Endothelial cell of umbilical vein (primary cell): ENCODE data around the gene SLFNL1. TPM values are rescaled to one million over a fixed set of nuclear protein-coding genes. Genes with fewer than 3 reads are reported as not detected.

Experiments
- BruUV-seq: library from RNA; stranded (reverse); fragments of 400-500 nt; replicated peaks from 2 replicates; lab custom pipeline; 2021; lab: Mats Ljungman, UMichigan
- CTCF ChIA-PET: fragments of 300-600, 350-600 bp; sonication (Branson Sonifier 250); formaldehyde crosslinking; loops from one replicate; lab custom pipeline; 2021; ENCODE audit warnings: antibody characterized with exemption, inconsistent platforms; lab: Charles Lee
- POLR2A ChIA-PET: fragments of 300-600, 350-600 bp; sonication (Branson Sonifier 250); formaldehyde crosslinking; loops from one replicate; lab custom pipeline; 2021; ENCODE audit warnings: antibody characterized with exemption, inconsistent platforms; lab: Charles Lee
- DNase-seq: peaks from one replicate; pipeline ENCODE4 v3.0.0-alpha.2; 2011; ENCODE audit warnings: low read depth, low spot score
- FAIRE-seq: peaks from 2 replicates; lab custom pipeline; 2011; peaks lifted over from hg19 to GRCh38; lab: Jason Lieb, UNC
- H2AFZ ChIP-seq: 2 replicates; pipeline ENCODE4 v1.6.0; 2012; ENCODE audit warnings: low read depth, low read length, control low read depth, inconsistent platforms
- H3K27ac ChIP-seq: 2 replicates; pipeline ENCODE4 v1.5.1; 2011; ENCODE audit warnings: low read depth, mild to moderate bottlenecking, control low read depth, low read length, moderate library complexity; ENCODE audit not compliant: insufficient read depth
- H3K27me3 ChIP-seq, 2 experiments: 2 replicates each; pipeline versions ENCODE4 v1.6.0 to v1.6.1; 2011; ENCODE audit warnings: low read length in 2 of 2, mixed read lengths in 1 of 2; ENCODE audit not compliant: control insufficient read depth in 2 of 2, insufficient read depth in 2 of 2
- H3K36me3 ChIP-seq, 2 experiments: 2 replicates in 1 of 2; 3 replicates in 1 of 2; pipeline ENCODE4 v1.5.1; 2011; ENCODE audit warnings: low read length in 2 of 2, mild to moderate bottlenecking in 1 of 2, moderate library complexity in 1 of 2; ENCODE audit not compliant: control insufficient read depth in 2 of 2, insufficient read depth in 2 of 2; ENCODE audit errors: extremely low read depth in 1 of 2
- H3K4me1 ChIP-seq: 3 replicates; pipeline ENCODE4 v1.5.1; 2011; ENCODE audit warnings: mild to moderate bottlenecking, low read length; ENCODE audit not compliant: control insufficient read depth, insufficient read depth; ENCODE audit errors: extremely low read depth
- H3K4me2 ChIP-seq: 2 replicates; pipeline ENCODE4 v1.6.1; 2011; ENCODE audit warnings: low read length, control low read depth, mixed read lengths; ENCODE audit not compliant: insufficient read depth
- H3K4me3 ChIP-seq, 3 experiments: fragments of 200-600 bp in 1 of 3; sonication (generic), shearing (Covaris generic) in 1 of 3; replicated peaks in 1 of 3; 2 replicates each; pipeline ENCODE4 v1.5.1; 2011 to 2016; ENCODE audit warnings: control low read depth in 3 of 3, low read length in 3 of 3, mild to moderate bottlenecking in 2 of 3, inconsistent platforms in 1 of 3, low read depth in 1 of 3, moderate library complexity in 1 of 3; ENCODE audit not compliant: insufficient read depth in 1 of 3
- H3K79me2 ChIP-seq: 2 replicates; pipeline ENCODE4 v1.6.0; 2012; ENCODE audit warnings: low read length, inconsistent platforms; ENCODE audit not compliant: control insufficient read depth, insufficient read depth
- H3K9ac ChIP-seq: replicated peaks from 2 replicates; pipeline ENCODE3; 2011; ENCODE audit warnings: low read length, control low read depth; ENCODE audit not compliant: insufficient read depth; ENCODE audit errors: extremely low read depth
- H3K9me1 ChIP-seq: replicated peaks from 3 replicates; pipeline ENCODE4 v1.6.0; 2011; ENCODE audit warnings: mild to moderate bottlenecking, low read length; ENCODE audit not compliant: control insufficient read depth, insufficient read depth; ENCODE audit errors: extremely low read depth
- H3K9me3 ChIP-seq: replicated peaks from 2 replicates; pipeline ENCODE4 v1.5.1; 2012; ENCODE audit warnings: low read length, inconsistent platforms; ENCODE audit not compliant: control insufficient read depth, insufficient read depth
- H4K20me1 ChIP-seq: replicated peaks from 2 replicates; pipeline ENCODE3; 2011; ENCODE audit warnings: mild to moderate bottlenecking, low read length; ENCODE audit not compliant: control insufficient read depth, insufficient read depth; ENCODE audit errors: extremely low read depth
- EZH2 ChIP-seq: IDR thresholded peaks from 2 replicates; pipeline ENCODE4 v1.6.1; 2012; ENCODE audit warnings: borderline replicate concordance, low read depth, mild to moderate bottlenecking, moderate library complexity, low read length, inconsistent platforms; ENCODE audit not compliant: severe bottlenecking
- FOS ChIP-seq: IDR thresholded peaks from 2 replicates; pipeline ENCODE4 v1.6.1; 2011; ENCODE audit warnings: mild to moderate bottlenecking, low read length, moderate library complexity, borderline replicate concordance; ENCODE audit not compliant: insufficient read depth
- GATA2 ChIP-seq: IDR thresholded peaks from 2 replicates; pipeline ENCODE4 v1.7.0; 2011; ENCODE audit warnings: low read depth, mild to moderate bottlenecking, moderate library complexity, mixed read lengths, low read length; ENCODE audit not compliant: insufficient read length, insufficient read depth
- JUN ChIP-seq: IDR thresholded peaks from 2 replicates; pipeline ENCODE4 v1.6.1; 2011; ENCODE audit warnings: borderline replicate concordance, low read depth; ENCODE audit not compliant: insufficient read length, insufficient read depth
- MYC ChIP-seq: IDR thresholded peaks from one replicate; pipeline ENCODE4 v1.6.1; 2011; ENCODE audit warnings: mild to moderate bottlenecking, low read depth, low read length
- POLR2A ChIP-seq: IDR thresholded peaks from 2 replicates; pipeline ENCODE4 v1.6.1; 2012; ENCODE audit warnings: low read depth, mild to moderate bottlenecking, control low read depth, low read length
- POLR2AphosphoS5 ChIP-seq: IDR thresholded peaks from 2 replicates; pipeline ENCODE4 v1.6.1; 2012; ENCODE audit warnings: low read depth, mild to moderate bottlenecking, control low read depth, low read length, moderate library complexity; ENCODE audit not compliant: insufficient read depth
- dilution Hi-C: fragments of 300-500 bp; cut with MboI; formaldehyde crosslinking; loops from one replicate; pipeline ENCODE4 v1.15.0; 2019; ENCODE audit warnings: low sequenced_read_pairs; ENCODE audit not compliant: extremely low pct_ligation_motif_present
- intact Hi-C: fragments of 100-400 bp; cut with micrococcal nuclease; formaldehyde crosslinking; loops from one replicate; pipeline ENCODE4 v1.10.0; 2022
- polyA plus RNA-seq, 4 experiments: library from polyadenylated mRNA; depleted of rRNA in 3 of 4; stranded (reverse) in 3 of 4; unstranded in 1 of 4; fragments of >200 nt; gene quantifications; 2 replicates each; pipeline versions ENCODE4 v1.2.1 to v1.2.3, GENCODE V29; 2011 to 2012; ENCODE audit warnings: missing spikeins in 1 of 4
- total RNA-seq: library from RNA; stranded (reverse); gene quantifications from 2 replicates; pipeline ENCODE4 v1.2.3, GENCODE V29; 2021
- TF ChIP-seq, protein P1 (sequence below): IDR thresholded peaks from 2 replicates; pipeline ENCODE4 v1.6.1; 2011; ENCODE audit not compliant: insufficient read depth, insufficient read length
- TF ChIP-seq, protein P2 (sequence below), 2 donors: IDR thresholded peaks; 1 replicate in 1 of 2; 2 replicates in 1 of 2; pipeline ENCODE4 v1.5.1; 2011; ENCODE audit warnings: low read length in 2 of 2, mild to moderate bottlenecking in 2 of 2, moderate library complexity in 2 of 2, control low read depth in 1 of 2, inconsistent platforms in 1 of 2, low read depth in 1 of 2; ENCODE audit not compliant: insufficient read depth in 1 of 2; ENCODE audit errors: extremely low read depth in 1 of 2

The SLFNL1 gene
- total and polyA plus RNA-seq, 2 donors (not counting 3 experiments of a cell fraction or from before 2014, with no cell fraction given), result 0.14 to 0.29 TPM

DNA sequence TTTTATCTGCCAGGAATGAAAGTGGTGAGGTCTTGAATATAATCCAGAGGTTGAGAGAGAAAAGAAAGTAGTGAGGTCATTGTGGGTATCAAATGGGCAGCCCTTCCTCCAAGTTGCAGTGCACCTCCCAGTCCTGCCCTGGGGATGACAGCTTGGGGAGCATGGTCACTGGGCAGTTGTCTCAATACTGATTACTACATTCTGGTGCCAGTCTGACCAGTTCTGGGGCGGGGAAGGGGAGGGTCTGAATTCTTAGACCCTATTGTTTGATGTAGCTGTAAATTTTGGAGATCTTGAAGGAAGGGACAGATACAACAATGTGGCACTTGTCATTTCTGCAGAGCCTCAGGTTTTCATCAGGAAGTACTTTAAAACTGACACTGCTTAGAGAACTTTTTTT lies 11.2 kb downstream of the SLFNL1 start:
- Histone ChIP-seq H3K4me3 (no peak overlapping the region), H3K79me2 (no peaks in the 10 kb centered on the region), H4K20me1 (no peaks in the 10 kb centered on the region), H3K27me3 (no peaks in the 10 kb centered on the region), H3K4me1 (peaks cover 28% of the 10 kb centered on the region), H2AFZ (no peak overlapping the region), H3K27ac (no peak overlapping the region), H3K9me3 (no peaks in the 10 kb centered on the region), H3K9me1 (no peaks in the 10 kb centered on the region), H3K36me3 (peaks cover 15 to 29% of the 10 kb centered on the region in 2 experiments), H3K4me2 (no peak overlapping the region), H3K9ac (no peak overlapping the region)
- intact Hi-C loops, result no loop called here
- dilution Hi-C loops, result no loop called here
- CTCF ChIA-PET, result interaction anchor here (2.1 kb wide), 1 partner anchor 10 kb away, joined by 4 read pairs; no protein-coding TSS in a partner anchor
- DNase-seq (no peak), FAIRE-seq (no peak)
- POLR2A ChIA-PET, result no interaction called here
- TF ChIP-seq GATA2 (no peak), FOS (no peak), POLR2A (no peak), EZH2 (no peak), POLR2AphosphoS5 (no peak), MYC (no peak), JUN (no peak)
- TF ChIP-seq, protein P1, sequence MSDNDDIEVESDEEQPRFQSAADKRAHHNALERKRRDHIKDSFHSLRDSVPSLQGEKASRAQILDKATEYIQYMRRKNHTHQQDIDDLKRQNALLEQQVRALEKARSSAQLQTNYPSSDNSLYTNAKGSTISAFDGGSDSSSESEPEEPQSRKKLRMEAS, result no peak
- TF ChIP-seq, protein P2, sequence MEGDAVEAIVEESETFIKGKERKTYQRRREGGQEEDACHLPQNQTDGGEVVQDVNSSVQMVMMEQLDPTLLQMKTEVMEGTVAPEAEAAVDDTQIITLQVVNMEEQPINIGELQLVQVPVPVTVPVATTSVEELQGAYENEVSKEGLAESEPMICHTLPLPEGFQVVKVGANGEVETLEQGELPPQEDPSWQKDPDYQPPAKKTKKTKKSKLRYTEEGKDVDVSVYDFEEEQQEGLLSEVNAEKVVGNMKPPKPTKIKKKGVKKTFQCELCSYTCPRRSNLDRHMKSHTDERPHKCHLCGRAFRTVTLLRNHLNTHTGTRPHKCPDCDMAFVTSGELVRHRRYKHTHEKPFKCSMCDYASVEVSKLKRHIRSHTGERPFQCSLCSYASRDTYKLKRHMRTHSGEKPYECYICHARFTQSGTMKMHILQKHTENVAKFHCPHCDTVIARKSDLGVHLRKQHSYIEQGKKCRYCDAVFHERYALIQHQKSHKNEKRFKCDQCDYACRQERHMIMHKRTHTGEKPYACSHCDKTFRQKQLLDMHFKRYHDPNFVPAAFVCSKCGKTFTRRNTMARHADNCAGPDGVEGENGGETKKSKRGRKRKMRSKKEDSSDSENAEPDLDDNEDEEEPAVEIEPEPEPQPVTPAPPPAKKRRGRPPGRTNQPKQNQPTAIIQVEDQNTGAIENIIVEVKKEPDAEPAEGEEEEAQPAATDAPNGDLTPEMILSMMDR (IDR thresholded peaks at IDR 0.05; ENCODE audit: extremely low read depth in 1 of 2, insufficient read depth in 1 of 2, low read depth in 1 of 2, low read length in 2 of 2), result no peak
- no TSS peak for BruUV-seq
